Sigmoid colon (tissue), 4 donors: ENCODE results near the gene RECK.

Experiments used
- EP300 ChIP-seq, 4 donors: sonication (generic); formaldehyde crosslinking; IDR thresholded peaks; one replicate each; pipeline ENCODE4 v1.6.1; 2017; ENCODE audit warnings: antibody characterized with exemption in 4 of 4
- POLR2A ChIP-seq, 2 donors: fragments of 450-650 bp; IDR thresholded peaks; one replicate each; pipeline ENCODE4 v1.6.1; 2016; ENCODE audit warnings: antibody characterized with exemption in 2 of 2, mild to moderate bottlenecking in 2 of 2, moderate library complexity in 2 of 2
- POLR2AphosphoS5 ChIP-seq, 4 donors: sonication (generic); formaldehyde crosslinking; IDR thresholded peaks; one replicate each; pipeline ENCODE4 v1.6.1; 2017; ENCODE audit warnings: antibody characterized with exemption in 4 of 4
- TF ChIP-seq, protein P1 (sequence below), 4 experiments: fragments of 450-650 bp in 3 of 4; fragments of 200-600 bp in 1 of 4; IDR thresholded peaks; one replicate each; pipeline ENCODE4 v1.5.1; 2016 to 2019; ENCODE audit warnings: antibody characterized with exemption in 4 of 4, mild to moderate bottlenecking in 3 of 4, moderate library complexity in 2 of 4

DNA sequence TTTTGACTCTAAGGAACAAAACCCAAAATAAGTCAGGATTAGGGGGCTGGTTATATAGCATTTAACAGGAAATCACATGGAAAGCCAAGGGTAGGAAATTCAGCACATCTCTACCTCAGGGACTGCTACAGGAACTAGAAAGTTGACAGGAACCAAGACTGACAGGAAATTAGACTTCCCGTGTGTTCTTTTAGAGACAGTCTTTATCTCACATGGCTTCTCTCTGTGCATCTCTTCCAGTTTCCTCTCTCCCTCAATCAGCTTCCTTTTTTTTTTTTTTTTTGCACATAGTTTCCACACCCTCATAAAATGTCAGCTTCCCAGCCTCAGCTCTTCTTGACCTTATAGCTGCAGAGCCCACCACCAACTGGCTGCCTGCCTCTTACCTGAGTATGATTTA, 4.8 kb downstream of the RECK start:
- TF ChIP-seq EP300 (IDR thresholded peaks at IDR 0.05) (no peak), POLR2A (IDR thresholded peaks at IDR 0.05) (no peak), POLR2AphosphoS5 (IDR thresholded peaks at IDR 0.05) (no peak)
- TF ChIP-seq, protein P1, sequence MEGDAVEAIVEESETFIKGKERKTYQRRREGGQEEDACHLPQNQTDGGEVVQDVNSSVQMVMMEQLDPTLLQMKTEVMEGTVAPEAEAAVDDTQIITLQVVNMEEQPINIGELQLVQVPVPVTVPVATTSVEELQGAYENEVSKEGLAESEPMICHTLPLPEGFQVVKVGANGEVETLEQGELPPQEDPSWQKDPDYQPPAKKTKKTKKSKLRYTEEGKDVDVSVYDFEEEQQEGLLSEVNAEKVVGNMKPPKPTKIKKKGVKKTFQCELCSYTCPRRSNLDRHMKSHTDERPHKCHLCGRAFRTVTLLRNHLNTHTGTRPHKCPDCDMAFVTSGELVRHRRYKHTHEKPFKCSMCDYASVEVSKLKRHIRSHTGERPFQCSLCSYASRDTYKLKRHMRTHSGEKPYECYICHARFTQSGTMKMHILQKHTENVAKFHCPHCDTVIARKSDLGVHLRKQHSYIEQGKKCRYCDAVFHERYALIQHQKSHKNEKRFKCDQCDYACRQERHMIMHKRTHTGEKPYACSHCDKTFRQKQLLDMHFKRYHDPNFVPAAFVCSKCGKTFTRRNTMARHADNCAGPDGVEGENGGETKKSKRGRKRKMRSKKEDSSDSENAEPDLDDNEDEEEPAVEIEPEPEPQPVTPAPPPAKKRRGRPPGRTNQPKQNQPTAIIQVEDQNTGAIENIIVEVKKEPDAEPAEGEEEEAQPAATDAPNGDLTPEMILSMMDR (IDR thresholded peaks at IDR 0.05) = no peak
